HL-60/S4 (cell line): Measurements from ENCODE around the gene GTF3C2.

ENCODE experiments used
- in situ Hi-C: fragments of 300-500 bp; cut with MboI; formaldehyde crosslinking; loops from 2 replicates; pipeline ENCODE4 v1.14.3; 2022; ENCODE audit warnings: low sequenced_read_pairs

Gene GTF3C2

GRCh38 chr2:27356382-27357181 is at the start of gene GTF3C2:
Gene GTF3C2, minus strand, starts transcription at chr2:27356764. Its CDS starts 13,210 bp downstream, at chr2:27343554.
- in situ Hi-C loops, result no loop called here

DNA sequence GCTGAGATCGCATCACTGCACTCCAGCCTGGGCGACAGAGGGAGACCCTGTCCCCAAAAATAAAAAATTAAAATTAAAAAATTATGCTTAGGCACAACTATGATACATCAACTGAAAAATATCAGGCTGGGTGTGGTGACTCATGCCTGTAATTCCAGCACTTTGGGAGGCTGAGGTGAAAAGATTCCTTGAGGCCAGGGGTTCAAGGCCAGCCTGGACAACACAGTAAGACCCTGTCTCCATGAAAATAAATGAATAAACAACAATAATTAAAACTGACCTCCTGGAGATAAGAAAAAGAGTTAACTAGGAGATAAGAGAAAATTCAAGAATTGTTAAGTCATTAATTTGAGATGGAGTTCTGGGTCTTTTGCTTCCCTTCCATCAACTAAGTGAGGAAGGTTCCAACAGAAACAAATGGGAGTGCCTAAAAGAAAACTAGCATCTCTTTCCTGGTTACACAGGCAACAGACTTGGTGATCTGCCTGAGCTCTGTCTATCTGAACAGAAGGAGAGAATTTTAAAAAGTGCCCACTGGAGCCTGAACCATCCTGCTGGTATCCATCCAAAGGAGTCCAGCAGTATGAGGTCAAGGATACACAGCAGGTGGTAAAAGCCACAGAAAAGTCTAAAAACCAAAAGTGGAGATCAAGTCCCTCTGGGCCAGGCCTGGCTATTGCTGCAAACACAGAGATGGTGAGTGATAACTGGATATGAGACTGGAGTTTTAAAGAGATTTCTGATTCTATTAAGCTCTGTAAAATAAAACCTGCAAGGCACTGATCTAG is 44.0 kb upstream of the GTF3C2 start:
- in situ Hi-C loops, result no loop called here

DNA sequence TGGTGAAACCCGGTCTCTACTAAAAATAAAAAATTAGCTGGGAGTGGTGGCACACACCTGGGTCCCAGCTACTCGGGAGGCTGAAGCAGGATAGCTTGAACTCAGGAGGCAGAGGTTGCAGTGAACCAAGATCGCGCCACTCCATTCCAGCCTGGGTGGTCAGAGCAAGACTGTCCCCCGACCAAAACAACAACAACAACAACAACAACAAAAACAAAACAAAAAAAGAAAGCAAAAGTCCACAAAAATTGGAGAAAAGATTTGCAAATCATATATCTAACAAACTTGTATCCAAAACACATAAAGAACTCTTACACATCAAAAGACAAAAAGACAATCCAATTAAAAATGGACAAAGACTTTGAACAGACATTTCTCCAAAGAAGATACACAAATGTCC is 42.4 kb upstream of the GTF3C2 start:
- in situ Hi-C loops, result no loop called here

- in situ Hi-C loops, result no loop called here
Measured at GRCh38 chr2:27393225-27393624, 36.7 kb upstream of the GTF3C2 start.

DNA sequence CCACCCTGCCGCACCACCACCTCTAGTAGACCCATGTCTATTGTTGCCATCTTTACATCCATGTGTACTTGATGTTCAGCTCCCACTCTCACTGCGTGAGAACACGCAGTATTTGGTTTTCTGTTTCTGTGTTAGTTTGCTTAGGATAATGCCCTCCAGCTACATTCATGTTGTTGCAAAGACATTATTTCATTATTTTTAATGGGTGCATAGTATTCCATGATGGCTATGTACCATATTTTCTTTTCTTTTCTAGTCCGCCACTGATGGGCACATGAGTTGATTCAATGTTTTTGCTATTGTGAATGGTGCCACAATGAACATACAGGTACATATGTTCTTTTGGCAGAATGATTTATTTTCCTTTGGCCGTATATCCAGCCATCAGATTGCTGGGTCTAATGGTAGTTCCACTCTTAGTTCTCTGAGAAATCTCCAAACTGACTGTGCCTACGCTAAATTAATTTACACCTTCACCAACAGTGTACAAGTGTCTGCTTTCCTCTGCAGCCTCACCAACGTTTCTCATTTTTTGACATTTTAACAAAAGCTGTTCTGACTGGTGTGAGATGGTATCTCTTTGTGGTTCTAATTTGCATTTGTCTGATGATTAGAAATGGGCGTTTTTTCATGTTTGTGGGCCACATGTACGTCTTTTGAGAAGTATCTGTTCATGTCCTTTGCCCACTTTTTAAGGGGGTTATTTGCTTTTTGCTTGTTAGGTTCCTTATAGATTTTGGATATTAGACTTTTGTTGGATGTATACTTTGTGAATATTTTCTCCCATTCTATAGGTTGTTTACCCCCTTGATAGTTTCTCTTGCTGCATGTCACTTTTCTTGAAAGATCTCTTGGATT is 34.5 kb upstream of the GTF3C2 start:
- in situ Hi-C loops, result no loop called here

DNA sequence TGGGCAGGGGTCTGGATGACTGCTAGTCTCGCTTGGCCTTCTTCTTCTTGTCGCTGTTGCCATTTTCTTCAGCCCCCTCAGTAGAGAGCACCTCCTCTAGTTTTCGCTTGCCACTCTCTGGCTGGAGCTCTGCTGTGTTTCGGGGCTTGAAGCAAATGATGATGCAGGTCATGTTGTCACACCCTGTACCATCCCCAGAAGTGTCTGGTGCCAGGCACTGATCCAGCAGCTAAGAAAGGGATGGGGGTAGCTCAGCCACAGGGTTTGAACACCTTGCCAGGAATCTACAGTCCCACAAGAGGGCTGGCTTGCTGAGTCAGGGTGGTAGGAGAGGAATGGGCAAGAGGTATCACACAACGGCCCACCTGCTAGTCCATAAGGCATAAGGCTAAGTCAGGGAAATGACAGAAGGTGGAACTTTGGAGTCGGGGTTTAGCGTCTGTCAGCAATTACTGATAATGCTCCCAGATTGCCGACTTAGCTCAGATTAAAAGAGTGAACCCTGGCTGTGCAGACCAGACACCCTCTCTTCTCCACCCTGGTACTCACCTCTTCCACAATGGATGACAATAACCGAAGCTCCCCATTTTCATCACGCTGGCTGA is 25.1 kb upstream of the GTF3C2 start:
- in situ Hi-C loops, result no loop called here

- in situ Hi-C loops, result no loop called here
Measured at GRCh38 chr2:27380626-27381545, 24.3 kb upstream of the GTF3C2 start, which contains the start of gene ZNF513. Gene ZNF513, minus strand, starts transcription at chr2:27380734. Its CDS starts 208 bp downstream, at chr2:27380526.

DNA sequence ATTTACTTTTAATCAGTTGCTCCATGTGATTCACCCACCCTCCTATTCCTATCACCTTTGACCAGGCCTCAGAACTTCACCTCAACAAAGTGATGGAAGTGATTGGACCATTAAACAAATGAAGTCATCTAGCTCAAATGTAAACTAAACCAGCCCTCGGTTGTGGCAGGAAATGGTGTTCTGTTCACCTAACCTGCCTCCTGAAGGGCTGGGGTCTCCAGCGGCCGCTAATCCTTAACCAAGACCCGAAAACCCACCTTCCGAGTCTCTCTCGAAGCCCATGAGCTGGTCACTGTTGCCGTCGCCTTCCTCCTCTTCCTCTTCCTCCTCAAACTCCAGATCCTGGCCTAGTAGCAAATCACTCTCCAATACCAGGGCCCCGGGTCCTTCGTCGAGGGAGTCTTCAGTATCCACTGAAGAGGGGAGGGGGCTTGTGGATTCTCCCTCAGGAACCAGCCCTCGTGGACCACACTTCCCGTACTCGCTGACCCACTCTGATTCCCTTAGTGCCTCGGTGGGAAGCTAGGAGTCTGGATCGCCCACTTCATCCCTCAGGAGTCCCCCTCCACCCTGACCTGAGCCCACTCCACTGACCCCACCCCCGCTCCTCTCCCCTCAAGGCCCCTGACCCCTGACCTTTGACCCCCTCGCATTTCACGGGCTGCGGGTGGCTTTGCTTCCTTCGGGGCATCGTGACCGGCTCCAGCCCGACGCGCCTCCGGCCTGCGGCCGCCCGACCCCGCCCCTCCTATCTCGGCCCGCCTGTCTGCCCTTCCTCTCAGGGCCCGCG is 23.5 kb upstream of the GTF3C2 start:
- in situ Hi-C loops, result no loop called here

GRCh38 chr2:27379383-27379835 is 22.8 kb upstream of the GTF3C2 start:
- in situ Hi-C loops, result no loop called here

- in situ Hi-C loops, result no loop called here
Measured at GRCh38 chr2:27378809-27379290, 22.3 kb upstream of the GTF3C2 start.

DNA sequence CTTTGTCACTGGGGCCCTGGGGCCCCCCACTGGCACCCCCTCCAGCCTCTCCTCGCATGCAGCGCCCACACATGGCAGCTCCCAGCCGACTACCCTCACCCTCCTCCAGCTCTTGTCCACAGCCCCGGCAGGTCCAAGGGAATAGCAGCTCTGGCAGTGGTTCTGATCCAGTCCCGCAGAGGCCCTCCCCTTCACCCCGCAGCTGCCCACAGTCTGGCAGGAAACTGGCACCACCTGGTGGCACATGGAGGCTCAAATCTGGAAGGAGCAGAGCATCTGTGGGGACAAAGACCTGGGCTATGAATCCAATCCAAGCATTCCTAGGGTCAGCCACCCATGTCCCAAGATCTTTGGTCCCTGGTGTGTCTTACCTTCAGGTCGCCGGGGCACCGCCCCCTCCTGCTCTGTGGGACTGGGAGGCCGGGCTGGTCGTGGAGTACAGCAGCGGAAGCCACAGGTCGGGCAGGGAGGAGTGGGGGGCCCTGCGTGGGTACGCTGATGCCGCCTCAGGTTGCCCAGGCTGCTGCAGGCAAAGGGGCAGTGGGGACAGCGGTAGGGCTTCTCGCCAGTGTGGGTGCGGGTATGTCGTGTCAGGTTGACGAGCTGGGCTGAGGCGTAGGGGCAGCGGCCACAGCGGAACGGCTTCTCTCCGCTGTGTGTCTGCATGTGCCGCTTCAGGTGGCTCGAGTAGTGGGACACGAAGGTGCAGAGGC is 21.7 kb upstream of the GTF3C2 start:
- in situ Hi-C loops, result no loop called here

DNA sequence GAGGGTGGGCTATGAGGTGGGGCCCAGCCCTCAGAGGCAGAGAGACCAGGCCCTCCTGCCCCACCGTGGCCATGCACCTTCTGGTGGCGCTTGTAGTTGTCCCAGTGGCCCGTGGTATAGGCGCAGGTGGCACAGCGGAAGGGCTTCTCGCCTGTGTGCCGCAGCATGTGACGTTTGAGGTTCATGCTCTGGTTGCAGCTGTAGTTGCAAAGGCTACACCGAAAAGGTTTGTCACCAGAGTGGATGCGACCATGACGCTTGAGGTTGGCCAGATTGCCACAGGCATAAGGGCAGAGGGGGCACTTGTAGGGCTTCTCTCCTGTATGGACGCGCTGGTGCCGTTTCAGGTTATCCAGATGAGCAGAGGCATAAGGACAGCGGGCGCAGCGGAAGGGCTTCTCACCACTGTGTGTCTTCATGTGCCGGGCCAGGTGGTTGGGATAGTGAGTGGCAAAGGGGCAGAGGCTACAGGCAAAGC is 21.1 kb upstream of the GTF3C2 start:
- in situ Hi-C loops, result no loop called here

GRCh38 chr2:27376866-27377617 is 20.5 kb upstream of the GTF3C2 start:
- in situ Hi-C loops, result no loop called here

DNA sequence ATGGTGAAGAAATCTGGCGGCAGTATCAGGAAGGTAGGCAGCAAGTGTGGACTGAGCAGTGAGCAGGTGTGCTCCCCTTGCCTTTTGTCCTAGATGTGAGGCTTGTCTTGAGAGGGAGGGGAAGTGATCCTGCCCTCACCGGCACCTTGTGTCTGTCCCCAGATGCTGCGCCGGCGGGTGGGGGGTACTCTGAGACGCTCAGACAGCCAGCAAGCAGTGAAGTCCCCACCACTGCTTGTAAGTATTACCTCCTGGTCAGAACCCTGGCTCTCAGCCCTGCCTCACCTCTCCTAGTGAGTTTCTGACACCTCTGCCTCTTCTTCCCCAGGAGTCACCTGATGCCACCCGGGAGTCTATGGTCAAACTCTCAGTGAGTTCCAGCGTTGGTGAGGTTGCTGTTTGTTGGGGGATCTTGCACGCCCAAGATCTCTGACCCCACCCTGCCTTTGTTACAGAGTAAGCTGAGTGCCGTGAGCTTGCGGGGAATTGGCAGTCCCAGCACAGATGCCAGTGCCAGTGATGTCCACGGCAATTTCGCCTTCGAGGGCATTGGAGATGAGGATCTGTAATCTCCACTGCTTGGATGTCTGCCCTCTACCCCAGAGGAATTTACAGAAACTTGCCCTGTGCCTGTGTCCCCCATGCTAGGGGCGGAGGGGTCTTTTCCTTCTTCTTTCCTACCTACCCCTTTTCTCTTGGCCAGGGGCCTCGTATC is 19.7 kb upstream of the GTF3C2 start:
- in situ Hi-C loops, result no loop called here

GRCh38 chr2:27375513-27376099 is 19.0 kb upstream of the GTF3C2 start:
- in situ Hi-C loops, result no loop called here

GRCh38 chr2:27373567-27373966 is 17.0 kb upstream of the GTF3C2 start:
- in situ Hi-C loops, result no loop called here
